HCT116 (cell line): ENCODE data around the gene KANSL3.

Experiments
- EGR1 ChIP-seq: IDR thresholded peaks from 2 replicates; pipeline ENCODE4 v1.6.1; 2012; ENCODE audit warnings: low read depth
- EZH2 ChIP-seq: fragments of 200-600 bp; sonication (generic); IDR thresholded peaks from 2 replicates; pipeline ENCODE4 v1.6.1; 2017; ENCODE audit warnings: antibody characterized with exemption, mixed run types
- EZH2phosphoT487 ChIP-seq: fragments of 200-600 bp; IDR thresholded peaks from 2 replicates; pipeline ENCODE4 v1.6.1; 2018; ENCODE audit warnings: antibody characterized with exemption, borderline replicate concordance
- FOSL1 ChIP-seq: IDR thresholded peaks from 2 replicates; pipeline ENCODE4 v1.6.1; 2012; ENCODE audit warnings: low read depth
- TCF7L2 ChIP-seq: IDR thresholded peaks from 2 replicates; pipeline ENCODE4 v1.7.0; 2011; ENCODE audit warnings: borderline replicate concordance, inconsistent platforms; ENCODE audit not compliant: insufficient read depth, insufficient read length; ENCODE audit errors: extremely low read depth
- TF ChIP-seq, protein P1 (sequence below), 3 experiments: fragments of 200-600 bp in 1 of 3; sonication (generic) in 1 of 3; IDR thresholded peaks in 2 of 3; conservative IDR thresholded peaks in 1 of 3; 2 replicates each; pipeline ENCODE4 v1.5.1; 2012 to 2017; ENCODE audit warnings: low read depth in 2 of 3, low read length in 2 of 3, antibody characterized with exemption in 1 of 3, borderline replicate concordance in 1 of 3, control low read depth in 1 of 3, mild to moderate bottlenecking in 1 of 3, mixed read lengths in 1 of 3, mixed run types in 1 of 3, moderate library complexity in 1 of 3; ENCODE audit not compliant: insufficient read depth in 1 of 3
- TF ChIP-seq, protein P2 (sequence below): IDR thresholded peaks from 2 replicates; pipeline ENCODE4 v1.6.1; 2012; ENCODE audit warnings: low read depth

DNA sequence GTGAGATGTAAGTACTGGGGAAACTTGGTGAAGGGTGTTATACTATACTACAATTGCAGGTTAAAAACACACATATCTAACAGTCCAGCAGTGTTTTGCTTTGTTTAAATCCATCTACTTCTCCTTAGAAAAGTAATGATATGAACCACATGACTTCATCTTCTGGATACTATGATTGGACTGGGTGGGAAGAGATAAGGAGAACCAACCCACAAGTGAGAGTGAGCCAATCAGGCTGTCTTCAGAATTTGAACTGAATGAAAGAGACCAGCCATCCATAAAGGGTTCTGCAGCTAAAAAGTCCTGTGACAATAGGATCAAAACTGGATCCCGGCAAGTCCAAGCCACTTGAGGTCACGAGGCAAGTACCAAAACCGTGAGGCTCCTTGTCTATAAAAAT, 46.6 kb downstream of the KANSL3 start:
- TF ChIP-seq EGR1 (no peak), EZH2 (no peak), EZH2phosphoT487 (no peak), FOSL1 (no peak), TCF7L2 (no peak)
- TF ChIP-seq, protein P1, sequence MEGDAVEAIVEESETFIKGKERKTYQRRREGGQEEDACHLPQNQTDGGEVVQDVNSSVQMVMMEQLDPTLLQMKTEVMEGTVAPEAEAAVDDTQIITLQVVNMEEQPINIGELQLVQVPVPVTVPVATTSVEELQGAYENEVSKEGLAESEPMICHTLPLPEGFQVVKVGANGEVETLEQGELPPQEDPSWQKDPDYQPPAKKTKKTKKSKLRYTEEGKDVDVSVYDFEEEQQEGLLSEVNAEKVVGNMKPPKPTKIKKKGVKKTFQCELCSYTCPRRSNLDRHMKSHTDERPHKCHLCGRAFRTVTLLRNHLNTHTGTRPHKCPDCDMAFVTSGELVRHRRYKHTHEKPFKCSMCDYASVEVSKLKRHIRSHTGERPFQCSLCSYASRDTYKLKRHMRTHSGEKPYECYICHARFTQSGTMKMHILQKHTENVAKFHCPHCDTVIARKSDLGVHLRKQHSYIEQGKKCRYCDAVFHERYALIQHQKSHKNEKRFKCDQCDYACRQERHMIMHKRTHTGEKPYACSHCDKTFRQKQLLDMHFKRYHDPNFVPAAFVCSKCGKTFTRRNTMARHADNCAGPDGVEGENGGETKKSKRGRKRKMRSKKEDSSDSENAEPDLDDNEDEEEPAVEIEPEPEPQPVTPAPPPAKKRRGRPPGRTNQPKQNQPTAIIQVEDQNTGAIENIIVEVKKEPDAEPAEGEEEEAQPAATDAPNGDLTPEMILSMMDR (IDR thresholded peaks at IDR 0.05 in 2 of 3, conservative IDR thresholded peaks at IDR 0.05 in 1 of 3; ENCODE audit: borderline replicate concordance in 1 of 3, insufficient read depth in 1 of 3, low read depth in 2 of 3, low read length in 2 of 3): no peak
- TF ChIP-seq, protein P2, sequence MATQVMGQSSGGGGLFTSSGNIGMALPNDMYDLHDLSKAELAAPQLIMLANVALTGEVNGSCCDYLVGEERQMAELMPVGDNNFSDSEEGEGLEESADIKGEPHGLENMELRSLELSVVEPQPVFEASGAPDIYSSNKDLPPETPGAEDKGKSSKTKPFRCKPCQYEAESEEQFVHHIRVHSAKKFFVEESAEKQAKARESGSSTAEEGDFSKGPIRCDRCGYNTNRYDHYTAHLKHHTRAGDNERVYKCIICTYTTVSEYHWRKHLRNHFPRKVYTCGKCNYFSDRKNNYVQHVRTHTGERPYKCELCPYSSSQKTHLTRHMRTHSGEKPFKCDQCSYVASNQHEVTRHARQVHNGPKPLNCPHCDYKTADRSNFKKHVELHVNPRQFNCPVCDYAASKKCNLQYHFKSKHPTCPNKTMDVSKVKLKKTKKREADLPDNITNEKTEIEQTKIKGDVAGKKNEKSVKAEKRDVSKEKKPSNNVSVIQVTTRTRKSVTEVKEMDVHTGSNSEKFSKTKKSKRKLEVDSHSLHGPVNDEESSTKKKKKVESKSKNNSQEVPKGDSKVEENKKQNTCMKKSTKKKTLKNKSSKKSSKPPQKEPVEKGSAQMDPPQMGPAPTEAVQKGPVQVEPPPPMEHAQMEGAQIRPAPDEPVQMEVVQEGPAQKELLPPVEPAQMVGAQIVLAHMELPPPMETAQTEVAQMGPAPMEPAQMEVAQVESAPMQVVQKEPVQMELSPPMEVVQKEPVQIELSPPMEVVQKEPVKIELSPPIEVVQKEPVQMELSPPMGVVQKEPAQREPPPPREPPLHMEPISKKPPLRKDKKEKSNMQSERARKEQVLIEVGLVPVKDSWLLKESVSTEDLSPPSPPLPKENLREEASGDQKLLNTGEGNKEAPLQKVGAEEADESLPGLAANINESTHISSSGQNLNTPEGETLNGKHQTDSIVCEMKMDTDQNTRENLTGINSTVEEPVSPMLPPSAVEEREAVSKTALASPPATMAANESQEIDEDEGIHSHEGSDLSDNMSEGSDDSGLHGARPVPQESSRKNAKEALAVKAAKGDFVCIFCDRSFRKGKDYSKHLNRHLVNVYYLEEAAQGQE: no peak
